PC-9 (cell line): Measurements from ENCODE around the gene SNCB. TPM values are rescaled to one million over a fixed set of nuclear protein-coding genes. Genes with fewer than 3 reads are reported as not detected.

Experiments used
- BruUV-seq: library from RNA; stranded (reverse); fragments of 400-500 nt; replicated peaks from 2 replicates; lab custom pipeline; 2021; lab: Mats Ljungman, UMichigan
- CTCF ChIA-PET: fragments of 300-600 bp; sonication (Branson Sonifier 250); formaldehyde crosslinking; loops from one replicate; lab custom pipeline; 2022; ENCODE audit warnings: antibody characterized with exemption; lab: Charles Lee
- POLR2A ChIA-PET: fragments of 300-600 bp; sonication (Branson Sonifier 250); formaldehyde crosslinking; loops from one replicate; lab custom pipeline; 2022; ENCODE audit warnings: antibody characterized with exemption; ENCODE audit not compliant: unreplicated experiment; lab: Charles Lee
- DNase-seq, 2 experiments: peaks; one replicate each; pipeline versions ENCODE4 v3.0.0 to v3.0.0-alpha.2; 2015 to 2022; ENCODE audit warnings: mixed read lengths in 1 of 2
- H2AFZ ChIP-seq: fragments of 200-600 bp; sonication (generic); 2 replicates; pipeline ENCODE4 v1.8.1; 2017; ENCODE audit warnings: antibody characterized with exemption
- H3F3A ChIP-seq: fragments of 200-600 bp; sonication (generic); 2 replicates; pipeline ENCODE4 v1.8.1; 2017; ENCODE audit warnings: antibody characterized with exemption, mild to moderate bottlenecking, low read depth; ENCODE audit not compliant: insufficient read depth
- H3K27ac ChIP-seq: fragments of 200-600 bp; sonication (generic); 2 replicates; pipeline ENCODE4 v1.6.1; 2016; ENCODE audit warnings: mixed run types
- H3K27me3 ChIP-seq: fragments of 200-600 bp; sonication (generic); 2 replicates; pipeline ENCODE4 v1.6.1; 2016; ENCODE audit warnings: low read depth, mixed run types; ENCODE audit not compliant: insufficient read depth
- H3K36me3 ChIP-seq: fragments of 200-600 bp; sonication (generic); 2 replicates; pipeline ENCODE4 v1.6.1; 2016; ENCODE audit warnings: low read depth, mixed run types
- H3K4me1 ChIP-seq: fragments of 200-600 bp; sonication (generic); replicated peaks from 2 replicates; pipeline ENCODE4 v1.6.1; 2016; ENCODE audit warnings: mixed run types; ENCODE audit not compliant: insufficient read depth
- H3K4me2 ChIP-seq: fragments of 200-600 bp; sonication (generic); 2 replicates; pipeline ENCODE4 v1.6.1; 2017; ENCODE audit warnings: mixed run types
- H3K4me3 ChIP-seq: fragments of 200-600 bp; sonication (generic); 2 replicates; pipeline ENCODE4 v1.6.1; 2016; ENCODE audit warnings: mixed run types
- H3K79me2 ChIP-seq: fragments of 200-600 bp; sonication (generic); 2 replicates; pipeline ENCODE4 v1.6.1; 2017; ENCODE audit warnings: low read depth, mixed run types
- H3K9me2 ChIP-seq: fragments of 200-600 bp; sonication (generic); 2 replicates; pipeline ENCODE4 v1.8.1; 2017; ENCODE audit warnings: mild to moderate bottlenecking; ENCODE audit not compliant: insufficient read depth
- H3K9me3 ChIP-seq: fragments of 200-600 bp; sonication (generic); 2 replicates; pipeline ENCODE4 v1.8.1; 2016; ENCODE audit warnings: low read depth; ENCODE audit not compliant: insufficient read depth
- H4K20me1 ChIP-seq: fragments of 200-600 bp; sonication (generic); 2 replicates; pipeline ENCODE4 v1.8.1; 2017; ENCODE audit not compliant: insufficient read depth
- CTCF ChIP-seq: fragments of 200-600 bp; sonication (generic); conservative IDR thresholded peaks from 2 replicates; pipeline ENCODE4 v1.6.1; 2017; ENCODE audit warnings: mixed run types, antibody characterized with exemption, mild to moderate bottlenecking, moderate library complexity
- EZH2 ChIP-seq: fragments of 200-600 bp; sonication (generic); IDR thresholded peaks from 2 replicates; pipeline ENCODE4 v1.8.0; 2017; ENCODE audit warnings: antibody characterized with exemption, low read depth
- intact Hi-C: fragments of 100-400 bp; cut with micrococcal nuclease; formaldehyde crosslinking; loops from one replicate; pipeline ENCODE4 v1.10.0; 2022; ENCODE audit not compliant: unreplicated experiment
- total RNA-seq: library from RNA; stranded (reverse); gene quantifications from 2 replicates; pipeline ENCODE4 v1.2.3, GENCODE V29; 2021

SNCB gene
- total RNA-seq, 1 experiment from 2014 or later = not detected

- intact Hi-C loops = no loop called here
- 0 out of 2 replicates have a peak, but pooled peaks cover 3% of the 10 kb centered on the region for H3F3A ChIP-seq
- H3K9me3 ChIP-seq = no peaks in the 10 kb centered on the region
- H2AFZ ChIP-seq = no peak overlapping the region
- no peaks in the 10 kb centered on the region for H3K9me2 ChIP-seq
- no peaks in the 10 kb centered on the region for H3K79me2 ChIP-seq
- ChIA-PET CTCF (no interaction called here), POLR2A (no interaction called here)
- DNase-seq = no peak
- H3K27me3 ChIP-seq = peaks cover 24% of the 10 kb centered on the region
- H3K4me3 ChIP-seq = no peak overlapping the region
- no peak overlapping the region for H3K27ac ChIP-seq
- TF ChIP-seq EZH2 (no peak), CTCF (no peak)
- H3K4me1 ChIP-seq = no peaks in the 10 kb centered on the region
- no peaks in the 10 kb centered on the region for H4K20me1 ChIP-seq
- no peak overlapping the region for H3K4me2 ChIP-seq
- H3K36me3 ChIP-seq = no peaks in the 10 kb centered on the region
- no TSS peak for BruUV-seq
Measured at GRCh38 chr5:176637556-176637955, 7.2 kb upstream of the SNCB start.

- no peak overlapping the region for H3K4me3 ChIP-seq
- intact Hi-C loops = no loop called here
- no peak for TF ChIP-seq CTCF
- TF ChIP-seq EZH2 = no peak
Measured at GRCh38 chr5:176636426-176636825, 6.1 kb upstream of the SNCB start.

GRCh38 chr5:176633598-176633997 lies 3.3 kb upstream of the SNCB start:
- Histone ChIP-seq H3K36me3 (no peaks in the 10 kb centered on the region), H3K27me3 (peaks cover 51% of the 10 kb centered on the region), H3K79me2 (no peaks in the 10 kb centered on the region), H3K4me3 (no peak overlapping the region), H2AFZ (no peak overlapping the region), H3K4me2 (no peak overlapping the region), H4K20me1 (no peaks in the 10 kb centered on the region), H3F3A (0 out of 2 replicates have a peak, but pooled peaks cover 4% of the 10 kb centered on the region), H3K9me2 (no peaks in the 10 kb centered on the region), H3K27ac (no peak overlapping the region), H3K4me1 (no peaks in the 10 kb centered on the region), H3K9me3 (no peaks in the 10 kb centered on the region)
- intact Hi-C loops = no loop called here
- BruUV-seq = no TSS peak
- ChIA-PET POLR2A (no interaction called here), CTCF (interaction anchor here (0.6 kb wide), 1 partner anchor 930 kb away, joined by 3 read pairs; no protein-coding TSS in a partner anchor)
- no peak for DNase-seq
- TF ChIP-seq CTCF = no peak
- no peak for TF ChIP-seq EZH2

More at GRCh38 chr5:176636426-176636825, 6.1 kb upstream of the SNCB start:
- H3K9me3 ChIP-seq = no peaks in the 10 kb centered on the region
- CTCF ChIA-PET = no interaction called here
- peaks cover 33% of the 10 kb centered on the region for H3K27me3 ChIP-seq
- DNase-seq = no peak
- H3K9me2 ChIP-seq = no peaks in the 10 kb centered on the region
- H3F3A ChIP-seq = 0 out of 2 replicates have a peak, but pooled peaks cover 3% of the 10 kb centered on the region
- no peak overlapping the region for H2AFZ ChIP-seq
- H3K4me2 ChIP-seq = no peak overlapping the region
- H3K4me1 ChIP-seq = no peaks in the 10 kb centered on the region
- H4K20me1 ChIP-seq = no peaks in the 10 kb centered on the region
- POLR2A ChIA-PET = no interaction called here
- H3K79me2 ChIP-seq = no peaks in the 10 kb centered on the region
- no peak overlapping the region for H3K27ac ChIP-seq
- H3K36me3 ChIP-seq = no peaks in the 10 kb centered on the region
- no TSS peak for BruUV-seq
